NK-92 (cell line): Measurements from ENCODE around the gene ASXL2.
"Not testable (repeated sequence)": the region's sequence is repeated elsewhere in the genome, so short reads cannot be mapped to it uniquely, and the experiment has no call there.

Source experiments
- DNase-seq: peaks from one replicate; lab custom pipeline; 2025; ENCODE audit not compliant: unreplicated experiment; lab: John Stamatoyannopoulos, UW

The ASXL2 gene

DNA sequence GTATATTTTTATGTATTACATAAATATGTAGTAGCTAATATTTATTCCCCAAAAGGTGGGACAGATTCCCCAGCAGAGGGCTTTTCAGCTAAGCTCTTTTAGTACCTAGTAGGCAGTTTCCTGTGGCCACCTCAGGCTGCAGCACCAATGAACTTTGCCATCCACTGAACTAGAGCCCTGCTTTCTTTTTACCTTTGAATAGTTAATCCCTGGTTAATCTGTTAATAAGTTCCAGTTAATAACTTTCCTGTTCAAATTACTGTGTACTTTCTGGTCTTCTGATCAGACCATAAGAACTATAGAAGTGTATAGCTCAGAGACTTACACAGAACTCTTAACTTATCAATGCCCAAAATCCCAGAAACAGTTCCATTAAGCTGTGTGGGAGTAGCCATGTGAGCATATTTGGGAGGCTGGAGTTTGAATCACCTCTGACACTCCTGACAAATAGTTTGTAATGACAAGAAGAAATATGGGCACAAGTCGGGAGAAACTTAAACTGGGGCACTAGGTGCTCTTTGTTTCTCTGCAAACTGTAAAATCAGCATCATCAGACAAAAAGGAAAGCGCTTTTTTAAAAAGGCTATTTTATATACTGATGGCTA, 40.0 kb downstream of the ASXL2 start:
- DNase-seq = no peak

DNA sequence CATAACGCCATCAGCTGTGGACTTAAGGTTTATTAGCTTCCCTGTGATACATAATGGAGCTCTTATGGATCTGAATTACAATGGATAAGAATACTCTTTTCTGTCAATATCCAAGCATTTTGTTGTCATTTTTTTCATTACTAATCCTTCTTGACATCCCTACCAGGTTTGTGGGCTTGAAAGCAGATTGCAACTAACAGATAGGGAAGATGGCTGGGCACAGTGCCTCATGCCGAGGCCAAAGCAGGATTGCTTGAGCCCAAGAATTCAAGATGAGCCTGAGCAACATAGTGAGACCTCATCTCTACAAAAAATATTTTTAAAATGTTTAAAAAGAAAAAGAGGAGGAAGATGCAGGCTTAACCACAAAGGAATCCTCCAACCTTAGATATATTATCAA, 42.4 kb downstream of the ASXL2 start:
- DNase-seq = no peak

DNA sequence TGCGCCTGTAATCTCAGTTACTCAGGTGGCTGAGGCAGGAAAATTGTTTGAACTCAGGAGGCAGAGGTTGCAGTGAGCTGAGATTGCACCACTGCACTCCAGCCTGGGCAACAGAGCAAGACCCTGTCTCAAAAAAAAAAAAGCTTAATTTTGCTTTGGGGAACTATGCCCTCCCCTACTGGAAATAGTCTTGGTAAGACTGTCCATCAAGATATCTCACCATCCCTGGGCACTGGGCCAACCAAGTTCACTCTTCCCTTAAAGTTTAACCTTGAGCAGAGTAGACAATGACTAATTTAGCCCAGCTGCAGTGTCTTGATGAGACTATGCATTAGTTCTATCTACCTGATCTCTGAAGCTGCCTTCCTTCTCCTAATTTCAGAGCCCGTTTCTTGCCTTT, 44.7 kb downstream of the ASXL2 start:
- no peak for DNase-seq

DNA sequence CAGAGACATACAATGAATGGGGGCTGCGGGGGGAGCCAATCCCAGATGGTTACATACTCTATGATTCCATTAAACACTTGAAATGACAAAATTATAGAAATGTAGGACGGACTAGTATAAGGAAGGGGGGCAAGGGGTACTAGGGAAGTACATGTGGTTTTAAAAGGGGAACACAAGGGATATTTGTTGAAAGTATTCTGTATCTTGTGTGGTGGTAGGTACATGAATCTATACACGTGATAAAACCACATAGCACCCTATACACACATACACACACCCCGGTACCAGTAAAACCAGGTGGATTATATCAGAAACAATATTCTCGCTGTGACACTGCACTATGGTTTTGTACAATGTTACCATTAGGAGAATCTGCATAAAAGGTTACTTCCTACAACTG, 45.4 kb downstream of the ASXL2 start:
- DNase-seq = no peak

DNA sequence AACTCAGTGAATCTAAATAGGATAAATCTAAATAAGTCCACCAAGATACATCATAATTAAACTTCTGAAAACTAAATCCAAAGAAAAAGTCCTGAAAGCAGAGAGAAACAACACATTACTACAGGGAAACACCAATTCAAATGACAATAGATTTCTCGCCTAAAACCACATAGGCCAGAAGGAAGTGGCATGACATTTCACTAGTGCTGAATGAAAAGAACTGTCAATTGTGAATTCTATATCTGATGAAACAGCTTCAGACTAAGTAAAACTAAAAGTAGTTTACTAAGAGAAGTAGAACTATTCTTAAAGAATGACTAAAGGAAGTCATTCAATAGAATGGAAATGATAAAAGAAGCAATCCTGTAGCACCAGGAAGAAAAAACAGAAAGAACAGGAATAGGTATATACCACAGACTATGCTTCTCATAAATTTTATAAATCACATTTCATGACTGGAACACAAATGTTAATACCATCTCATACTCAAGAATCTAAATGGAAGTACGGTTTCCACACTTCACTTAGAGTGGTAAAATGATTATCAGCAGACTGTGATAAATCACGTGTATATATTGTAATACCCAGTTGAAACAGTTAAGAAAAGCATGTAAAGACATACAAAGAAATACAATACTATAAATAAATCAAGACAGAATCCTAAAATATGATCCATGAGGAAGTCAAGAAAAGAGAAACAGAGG, 46.4 kb downstream of the ASXL2 start:
- no peak for DNase-seq

DNA sequence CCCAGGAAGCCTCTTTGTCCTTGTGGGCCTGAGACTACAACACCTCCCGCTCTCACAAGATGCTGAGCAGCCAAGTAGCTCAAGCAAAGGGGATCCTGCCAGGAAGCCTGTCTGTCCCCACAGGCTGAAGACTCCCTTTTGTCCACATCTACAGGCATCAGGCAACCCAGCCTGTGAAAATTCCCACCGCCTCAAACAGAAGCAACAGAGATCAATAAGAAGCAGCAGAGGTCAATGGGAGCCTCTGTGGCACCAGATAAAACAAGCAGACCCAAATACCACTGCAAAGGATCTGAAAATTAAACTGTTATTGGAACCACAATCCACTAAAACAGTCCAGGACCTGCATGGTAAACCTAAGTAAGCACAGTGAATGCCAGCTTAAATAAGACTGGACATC, 48.5 kb downstream of the ASXL2 start:
- DNase-seq = no peak

DNA sequence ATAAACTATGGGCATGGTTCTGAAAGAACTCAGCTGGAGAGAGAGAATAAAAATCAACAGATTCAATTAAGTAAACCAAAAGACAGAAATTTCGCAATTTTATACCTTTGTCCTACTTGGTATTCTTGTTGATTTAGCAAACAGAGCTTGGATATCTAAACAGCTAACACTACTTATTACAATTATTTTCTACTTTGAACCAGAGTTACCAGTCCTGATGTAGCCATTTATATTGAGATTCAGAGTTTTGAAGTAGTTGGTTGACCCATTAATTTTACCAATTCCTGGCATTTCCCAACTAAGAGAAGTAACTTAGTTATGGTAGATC, 48.9 kb downstream of the ASXL2 start:
- no peak for DNase-seq

DNA sequence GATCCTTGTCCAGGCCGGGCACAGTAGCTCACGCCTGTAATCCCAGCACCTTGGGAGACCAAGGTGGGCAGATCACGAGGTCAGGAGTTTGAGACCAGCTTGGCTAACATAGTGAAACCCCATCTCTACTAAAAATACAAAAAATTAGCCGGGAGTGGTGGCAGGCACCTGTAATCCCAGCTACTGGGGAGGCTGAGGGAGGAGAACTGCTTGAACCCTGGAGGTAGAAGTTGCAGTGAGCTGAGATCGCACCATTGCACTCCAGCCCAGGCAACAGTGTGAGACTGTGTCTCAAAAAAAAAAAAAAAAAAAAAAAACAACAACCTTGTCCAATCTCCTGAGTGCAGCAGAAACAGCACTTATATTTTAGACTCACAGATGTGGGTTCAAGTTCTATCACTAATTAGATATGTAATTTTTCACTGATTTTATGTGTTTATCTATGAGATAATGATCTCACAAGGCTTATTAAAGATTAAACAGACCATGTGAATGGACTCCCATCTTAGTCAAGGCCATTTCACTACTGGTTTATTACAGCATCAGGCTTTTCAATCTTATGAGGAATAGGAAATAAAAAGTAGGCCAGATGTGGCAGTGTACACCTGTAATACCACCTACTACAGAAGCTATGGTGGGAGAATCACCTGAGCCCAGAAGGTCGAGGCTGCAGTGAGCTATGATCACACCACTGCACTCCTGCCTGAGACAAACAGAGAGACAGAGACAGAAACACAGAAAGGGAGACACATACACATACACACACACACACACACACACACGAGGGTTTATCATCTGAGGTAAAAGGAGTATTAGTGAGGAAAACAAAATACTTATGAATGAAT, 49.5 kb downstream of the ASXL2 start:
- not testable (repeated sequence) for DNase-seq

DNA sequence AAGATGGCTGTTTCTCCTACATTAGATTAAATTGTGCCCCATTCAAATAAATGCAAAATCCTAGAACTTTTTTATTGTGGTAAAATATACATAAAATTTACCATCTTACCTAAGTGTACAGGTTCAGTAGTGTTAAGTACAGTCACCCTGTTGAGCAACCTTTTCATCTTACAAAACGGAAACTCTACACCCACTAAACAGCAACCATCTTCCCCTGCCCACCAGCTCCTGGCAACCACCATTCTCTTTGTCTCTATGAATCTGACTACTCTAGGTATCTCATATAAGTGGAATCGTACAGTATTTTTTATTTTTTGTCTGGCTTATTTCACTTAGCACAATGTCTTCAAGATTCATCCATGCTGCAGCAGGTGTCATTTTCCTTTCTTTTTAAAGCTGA, 53.0 kb downstream of the ASXL2 start:
- DNase-seq = no peak

DNA sequence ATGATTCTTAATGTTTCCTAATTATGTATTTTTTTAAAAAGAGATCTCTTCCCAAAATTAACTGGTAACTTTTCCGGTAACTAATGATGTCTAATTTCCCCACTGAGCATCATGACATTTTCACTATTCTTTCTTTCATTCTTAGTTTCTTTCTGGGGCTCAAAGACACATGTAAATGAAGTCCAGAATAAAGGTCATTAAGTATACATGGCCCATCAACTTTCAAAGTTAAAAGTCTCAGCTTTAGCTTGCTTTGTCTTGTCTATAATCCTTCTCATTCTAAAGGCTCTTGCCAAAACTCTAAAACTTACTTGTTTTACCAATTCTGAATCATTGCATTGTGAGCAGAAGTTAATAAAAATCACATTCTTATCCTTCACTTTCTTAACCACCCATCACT, 53.6 kb downstream of the ASXL2 start:
- no peak for DNase-seq

DNA sequence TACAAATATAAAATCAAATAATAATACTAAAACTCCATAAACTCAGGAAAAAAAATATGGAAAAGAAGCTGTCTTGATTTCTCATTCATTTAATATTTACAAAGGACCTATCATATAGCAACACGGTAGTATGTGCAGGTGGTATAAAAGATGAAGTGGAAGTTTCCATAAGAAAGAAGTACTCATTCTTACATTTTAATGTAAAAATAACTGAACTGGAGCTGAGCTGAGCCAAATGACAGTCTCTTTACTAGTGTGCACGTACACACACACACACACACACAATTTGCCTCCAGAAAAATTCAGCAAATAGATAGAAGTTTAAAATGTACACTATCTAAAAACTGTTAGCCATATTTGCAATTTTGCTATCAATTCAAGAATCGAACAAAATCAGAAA, 54.1 kb downstream of the ASXL2 start:
- no peak for DNase-seq

DNA sequence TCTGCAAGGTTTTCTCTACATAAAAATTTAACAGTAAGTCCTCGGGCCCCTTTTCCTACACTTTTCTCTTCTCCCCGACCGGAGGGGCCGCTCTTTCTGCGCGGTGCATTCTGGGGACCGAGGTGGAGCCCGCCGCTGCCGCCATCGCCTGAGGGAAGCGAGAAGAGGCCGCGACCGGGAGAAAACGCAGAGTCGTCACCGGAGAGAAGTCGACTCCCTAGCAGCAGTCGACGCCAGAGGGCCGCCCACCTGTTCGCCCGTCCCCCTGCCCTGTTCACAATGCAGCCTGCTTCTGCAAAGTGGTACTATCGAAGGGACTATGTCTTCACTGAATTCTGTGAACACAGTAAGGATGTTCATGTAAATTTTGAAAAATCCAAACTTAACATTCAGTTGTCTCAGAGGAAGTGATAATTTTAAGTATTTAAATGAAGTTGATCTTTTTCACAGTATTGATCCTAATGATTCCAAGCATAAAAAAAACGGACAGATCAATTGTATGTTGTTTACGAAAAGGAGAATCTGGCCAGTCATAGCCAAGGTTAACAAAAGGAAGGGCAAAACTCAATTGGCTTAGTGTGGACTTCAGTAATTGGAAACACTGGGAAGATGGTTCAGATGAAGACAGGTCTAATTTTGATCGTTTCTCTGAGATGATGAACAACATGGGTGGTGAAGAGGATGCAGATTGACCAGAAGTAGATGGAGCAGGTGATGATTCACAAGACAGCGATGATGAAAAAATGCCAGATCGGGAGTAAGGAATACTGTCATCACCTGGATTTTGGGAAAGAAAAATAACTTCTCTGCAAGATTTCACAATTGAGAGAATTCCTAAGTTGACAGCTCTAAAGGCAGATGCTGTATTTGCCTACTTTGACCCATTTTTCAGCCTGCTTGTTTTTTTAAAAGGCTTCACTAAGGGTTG, 55.8 kb downstream of the ASXL2 start:
- DNase-seq = no peak

DNA sequence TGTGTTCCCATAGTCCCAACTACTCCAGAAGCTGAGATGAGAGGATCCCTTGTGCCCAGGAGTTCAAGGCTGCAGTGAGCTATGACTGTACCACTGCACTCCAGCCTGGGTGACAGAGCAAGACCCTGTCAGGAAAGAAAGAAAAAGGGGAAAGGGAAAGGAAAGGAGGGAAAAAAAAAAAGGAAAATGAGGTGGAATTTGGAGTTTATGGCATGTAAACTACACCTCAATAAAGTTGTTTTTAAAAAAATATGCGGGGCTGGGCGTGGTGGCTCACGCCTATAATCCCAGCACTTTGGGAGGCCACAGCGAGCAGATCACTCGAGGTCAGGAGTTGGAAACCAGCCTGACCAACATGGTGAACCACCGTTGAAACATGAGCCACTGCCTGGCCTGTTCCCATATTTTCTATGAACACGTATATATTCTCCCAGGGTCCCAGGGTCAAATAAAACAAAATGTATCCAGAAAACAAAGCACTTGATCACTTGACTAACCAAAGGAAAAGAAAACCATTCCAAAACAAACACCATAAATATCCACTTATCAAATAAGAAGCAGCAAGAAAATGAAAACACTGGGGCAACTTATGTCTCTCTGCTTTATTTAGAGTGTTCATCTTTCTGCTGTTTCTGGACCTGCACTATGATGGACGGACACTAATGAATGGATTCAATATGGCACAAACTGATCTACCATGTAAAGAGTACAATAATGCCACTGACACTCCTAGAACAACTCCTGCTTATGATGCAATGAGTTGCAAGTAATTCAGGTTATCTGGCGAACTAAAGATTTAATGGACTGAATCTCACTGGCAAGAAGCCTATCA, 56.8 kb downstream of the ASXL2 start:
- DNase-seq = no peak

DNA sequence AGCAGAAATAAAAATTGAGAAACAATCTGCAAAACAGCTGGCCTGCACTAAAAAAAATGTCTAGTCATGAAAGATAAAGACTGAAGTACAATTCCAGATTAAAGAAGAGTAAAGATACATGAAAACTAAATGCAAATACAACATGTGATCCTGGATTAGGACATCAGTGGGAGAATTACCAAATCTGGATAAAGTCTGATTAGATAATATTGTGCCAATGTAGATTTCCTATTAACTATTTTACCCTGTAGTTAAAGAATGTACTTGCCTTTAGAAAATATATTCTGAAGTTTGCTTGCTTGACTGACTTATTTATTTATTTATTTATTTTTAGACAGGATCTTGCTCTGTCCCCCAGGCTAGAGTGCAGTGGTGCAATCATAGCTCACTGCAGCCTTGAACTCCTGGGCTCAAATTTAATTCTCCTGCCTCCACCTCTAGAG, 58.7 kb downstream of the ASXL2 start:
- DNase-seq = no peak

DNA sequence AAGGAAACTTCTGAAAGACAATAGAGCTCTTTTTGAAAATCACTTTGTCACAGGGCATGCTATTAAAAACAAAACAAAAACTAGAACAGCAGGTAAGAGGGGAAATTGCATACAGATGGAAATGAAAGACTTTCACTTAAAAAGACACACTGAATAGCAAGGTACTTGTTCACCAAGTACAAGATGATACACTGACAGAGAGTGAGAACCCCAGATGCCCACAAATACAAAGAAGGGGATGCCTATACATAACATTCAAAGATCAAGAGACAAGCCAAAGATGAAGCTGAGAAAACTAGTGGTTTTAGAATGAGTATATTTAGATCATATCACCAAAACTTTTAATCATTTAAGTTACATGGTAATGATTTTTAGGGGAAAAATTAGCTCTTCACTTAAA, 60.7 kb downstream of the ASXL2 start:
- DNase-seq = no peak

DNA sequence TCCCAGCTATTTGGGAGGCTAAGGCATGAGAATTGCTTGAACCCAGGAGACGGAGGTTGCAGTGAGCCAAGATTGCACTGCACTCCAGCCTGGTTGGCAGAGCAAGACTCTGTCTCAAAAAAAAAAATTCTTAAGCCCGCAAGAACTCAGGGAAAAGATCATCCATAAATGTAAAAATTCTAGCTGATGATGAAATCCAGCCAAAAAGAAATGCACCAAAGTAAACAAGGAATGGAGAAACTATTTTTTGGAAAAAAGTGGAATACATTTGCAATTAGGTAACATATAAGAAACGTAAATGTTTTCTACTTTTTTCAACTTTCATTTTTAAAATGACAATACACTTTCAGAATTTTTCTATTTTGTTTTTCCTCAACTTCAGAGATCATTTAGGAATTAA, 61.3 kb downstream of the ASXL2 start:
- DNase-seq = no peak

DNA sequence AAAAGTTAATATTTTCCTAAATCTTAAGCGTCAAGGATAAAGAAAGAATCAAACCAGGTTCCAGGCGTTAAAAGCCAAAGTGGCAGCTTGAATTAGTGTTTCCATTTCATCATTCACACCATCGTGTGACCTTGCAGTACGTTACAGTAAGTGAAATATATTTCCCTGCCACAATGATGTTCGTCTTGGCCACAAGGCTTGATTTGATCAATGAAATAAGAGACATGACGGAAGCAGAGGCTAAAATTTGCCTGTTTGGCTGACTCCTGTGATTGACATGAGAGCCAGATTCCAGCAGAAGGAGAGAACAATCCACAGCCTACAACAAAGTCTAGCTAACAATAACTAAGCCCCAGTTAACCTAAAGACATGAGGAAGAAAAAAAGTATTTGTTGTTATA, 62.0 kb downstream of the ASXL2 start:
- no peak for DNase-seq

DNA sequence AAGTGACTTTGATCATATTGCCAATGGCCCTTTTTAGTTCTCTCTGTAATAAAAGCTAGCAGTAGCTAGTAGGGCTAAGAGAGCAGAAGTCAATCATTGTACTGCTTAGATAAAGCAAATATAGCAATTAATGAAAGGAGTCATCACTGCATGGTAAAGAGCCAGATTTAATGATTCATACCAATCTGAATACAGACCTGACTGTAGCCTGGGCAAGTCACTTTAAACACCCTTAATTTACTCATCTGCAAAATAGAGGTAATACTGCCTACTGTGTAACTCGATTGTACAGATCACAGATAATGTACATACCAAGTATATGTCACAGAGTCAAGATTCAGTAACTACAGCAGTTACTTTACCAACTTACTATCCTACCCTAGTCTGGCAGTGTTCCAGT, 63.6 kb downstream of the ASXL2 start:
- DNase-seq = no peak

DNA sequence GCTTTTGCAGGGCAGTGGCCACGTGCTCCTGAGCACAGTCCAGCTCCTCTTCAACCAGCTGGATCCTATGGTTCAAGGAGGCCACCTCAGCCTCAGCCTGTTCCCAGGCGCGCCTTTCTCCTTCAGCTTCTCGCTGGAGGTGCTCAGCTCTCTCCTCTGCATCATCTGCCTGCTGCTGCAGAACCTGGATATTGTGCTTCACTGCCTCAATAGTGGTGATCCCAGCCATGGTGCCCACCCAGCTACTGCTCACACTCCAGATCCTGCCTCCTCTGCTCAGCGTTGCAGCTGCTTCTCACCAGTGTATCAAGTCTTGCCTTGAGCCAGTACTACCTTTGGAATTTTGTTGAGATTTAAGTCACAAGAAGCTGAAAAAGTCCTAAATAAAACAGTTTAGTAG, 67.9 kb downstream of the ASXL2 start:
- DNase-seq = no peak

DNA sequence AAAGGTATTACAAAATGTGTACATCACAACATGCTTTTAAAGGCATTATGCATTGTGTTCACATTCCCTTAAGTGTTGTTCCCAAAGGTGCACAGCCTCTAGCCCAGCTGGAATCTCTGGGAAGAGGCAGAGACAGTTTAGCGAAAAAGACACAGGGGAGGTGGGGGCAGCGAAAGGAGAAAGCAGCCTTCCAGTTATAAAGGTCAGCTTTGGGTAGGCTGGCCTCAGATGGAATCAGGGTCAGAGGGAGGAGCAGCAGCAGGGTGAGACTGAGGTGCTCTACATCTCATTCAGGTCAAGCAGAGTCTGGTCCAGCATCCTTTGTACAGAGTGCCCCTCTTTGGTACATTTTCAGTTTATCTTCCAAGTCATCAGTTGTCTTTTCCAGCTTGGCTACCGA, 68.6 kb downstream of the ASXL2 start:
- DNase-seq = no peak
